NCI-H1417 (cell line): ENCODE measurements around the gene SULT1B1.
"Not testable (repeated sequence)": the region's sequence is repeated elsewhere in the genome, so short reads cannot be mapped to it uniquely, and the experiment has no call there.

Experiments
- DNase-seq, 3 experiments: peaks; one replicate each; lab custom pipeline; 2025; lab: John Stamatoyannopoulos, UW

SULT1B1 gene

GRCh38 chr4:69760455-69760854 is at the start of gene SULT1B1:
Gene SULT1B1, minus strand, starts transcription at chr4:69760620. Its CDS starts 5,403 bp downstream, at chr4:69755217.
- DNase-seq = peak in 1 of 3 experiments; percentile 5

- no peak for DNase-seq
Measured at GRCh38 chr4:69800599-69800998, 40.2 kb upstream of the SULT1B1 start.

- DNase-seq = no peak
Measured at GRCh38 chr4:69799337-69799736, 38.9 kb upstream of the SULT1B1 start.

- DNase-seq = no peak
Measured at GRCh38 chr4:69793732-69794131, 33.3 kb upstream of the SULT1B1 start.

GRCh38 chr4:69787879-69788278 is 27.5 kb upstream of the SULT1B1 start:
- no peak for DNase-seq

GRCh38 chr4:69786547-69786946 is 26.1 kb upstream of the SULT1B1 start:
- no peak for DNase-seq

GRCh38 chr4:69785211-69785831 is 24.9 kb upstream of the SULT1B1 start:
- DNase-seq = no peak

- no peak for DNase-seq
Measured at GRCh38 chr4:69782651-69783310, 22.4 kb upstream of the SULT1B1 start.

- DNase-seq = peak in 2 of 3 experiments; percentile 69 to 93
Measured at GRCh38 chr4:69781458-69782418, 21.3 kb upstream of the SULT1B1 start.

GRCh38 chr4:69780141-69780540 is 19.7 kb upstream of the SULT1B1 start:
- no peak for DNase-seq

GRCh38 chr4:69776696-69777095 is 16.3 kb upstream of the SULT1B1 start:
- no peak for DNase-seq

- DNase-seq = peak in 1 of 3 experiments; percentile 4
Measured at GRCh38 chr4:69775321-69775867, 15.0 kb upstream of the SULT1B1 start.

- no peak for DNase-seq
Measured at GRCh38 chr4:69773484-69773883, 13.1 kb upstream of the SULT1B1 start.

GRCh38 chr4:69768554-69768953 is 8.1 kb upstream of the SULT1B1 start:
- DNase-seq = not testable (repeated sequence)

GRCh38 chr4:69765751-69766150 is 5.3 kb upstream of the SULT1B1 start:
- DNase-seq = no peak

GRCh38 chr4:69764311-69764710 is 3.9 kb upstream of the SULT1B1 start:
- DNase-seq = no peak

GRCh38 chr4:69763233-69763632 is 2.8 kb upstream of the SULT1B1 start:
- DNase-seq = no peak

- DNase-seq = no peak
Measured at GRCh38 chr4:69759189-69759604, 1.2 kb downstream of the SULT1B1 start.

- no peak for DNase-seq
Measured at GRCh38 chr4:69757464-69757863, 3.0 kb downstream of the SULT1B1 start.

GRCh38 chr4:69754926-69755580 is 5.4 kb downstream of the SULT1B1 start:
- DNase-seq = no peak

- DNase-seq = peak in 1 of 3 experiments; percentile 8
Measured at GRCh38 chr4:69753686-69754085, 6.7 kb downstream of the SULT1B1 start.

- no peak for DNase-seq
Measured at GRCh38 chr4:69750346-69750745, 10.1 kb downstream of the SULT1B1 start.
